Neural cell (in vitro differentiated cells): ENCODE measurements around the gene DOCK9. TPM values are rescaled to one million over a fixed set of nuclear protein-coding genes. Genes with fewer than 3 reads are reported as not detected.

Source experiments
- H2AFZ ChIP-seq: fragments of 200-600, 300-800 bp; sonication (generic), shearing (Covaris generic); 2 replicates; pipeline ENCODE4 v1.6.0; 2014; ENCODE audit warnings: low read depth, mild to moderate bottlenecking, antibody characterized with exemption, low read length, moderate library complexity
- H3F3A ChIP-seq: fragments of 200-600 bp; shearing (Covaris generic); 2 replicates; pipeline ENCODE4 v1.6.1; 2016; ENCODE audit warnings: mild to moderate bottlenecking, moderate library complexity, mixed read lengths, antibody characterized with exemption, low read length; ENCODE audit not compliant: insufficient read depth, poor library complexity, severe bottlenecking
- H3K27ac ChIP-seq: fragments of 200-600, 300-800 bp; sonication (generic), shearing (Covaris generic); 2 replicates; pipeline ENCODE4 v1.5.1; 2014; ENCODE audit warnings: mild to moderate bottlenecking, low read length, moderate library complexity
- H3K27me3 ChIP-seq: fragments of 300-800, 200-600 bp; sonication (generic), shearing (Covaris generic); 2 replicates; pipeline ENCODE4 v1.6.0; 2014; ENCODE audit warnings: mild to moderate bottlenecking, low read depth, low read length, moderate library complexity; ENCODE audit not compliant: insufficient read depth
- H3K36me3 ChIP-seq: fragments of 300-800, 200-600 bp; sonication (generic), shearing (Covaris generic); 2 replicates; pipeline ENCODE4 v1.5.1; 2014; ENCODE audit warnings: mild to moderate bottlenecking, antibody characterized with exemption, low read length, moderate library complexity; ENCODE audit not compliant: insufficient read depth
- H3K4me2 ChIP-seq: fragments of 300-800, 200-600 bp; sonication (generic), shearing (Covaris generic); 2 replicates; pipeline ENCODE4 v1.6.0; 2014; ENCODE audit warnings: mild to moderate bottlenecking, low read length
- H3K4me3 ChIP-seq: fragments of 300-800, 200-600 bp; sonication (generic), shearing (Covaris generic); 2 replicates; pipeline ENCODE4 v1.5.1; 2014; ENCODE audit warnings: mild to moderate bottlenecking, low read length, moderate library complexity
- H3K79me2 ChIP-seq: fragments of 200-600 bp; shearing (Covaris generic); replicated peaks from 2 replicates; pipeline ENCODE4 v1.6.0; 2014; ENCODE audit warnings: mild to moderate bottlenecking, low read length, moderate library complexity; ENCODE audit not compliant: insufficient read depth
- H3K9ac ChIP-seq: fragments of 300-800, 200-600 bp; sonication (generic), shearing (Covaris generic); 2 replicates; pipeline ENCODE4 v1.6.1; 2016; ENCODE audit warnings: mild to moderate bottlenecking, low read length, mixed read lengths
- H3K9me2 ChIP-seq: fragments of 200-600 bp; shearing (Covaris generic); 2 replicates; pipeline ENCODE4 v1.6.1; 2016; ENCODE audit warnings: mild to moderate bottlenecking, low read length, mixed read lengths; ENCODE audit not compliant: insufficient read depth
- H3K9me3 ChIP-seq: fragments of 200-600, 300-800 bp; sonication (generic), shearing (Covaris generic); 2 replicates; pipeline ENCODE4 v1.6.1; 2016; ENCODE audit warnings: mild to moderate bottlenecking, mixed run types, low read length, moderate library complexity, mixed read lengths
- H4K20me1 ChIP-seq: fragments of 200-600 bp; shearing (Covaris generic); 2 replicates; pipeline ENCODE4 v1.6.1; 2016; ENCODE audit warnings: mild to moderate bottlenecking, mixed run types; ENCODE audit not compliant: insufficient read depth
- CTCF ChIP-seq: fragments of 450-650 bp; IDR thresholded peaks from 2 replicates; pipeline ENCODE4 v1.5.1; 2014; ENCODE audit warnings: antibody characterized with exemption, mild to moderate bottlenecking, moderate library complexity; ENCODE audit not compliant: poor library complexity, severe bottlenecking
- EP300 ChIP-seq: fragments of 450-650 bp; conservative IDR thresholded peaks from 2 replicates; pipeline ENCODE4 v1.6.1; 2014; ENCODE audit warnings: antibody characterized with exemption, mild to moderate bottlenecking, moderate library complexity; ENCODE audit not compliant: poor library complexity, severe bottlenecking
- EZH2 ChIP-seq: fragments of 200-600, 300-800 bp; shearing (Covaris generic), sonication (generic); IDR thresholded peaks from 2 replicates; pipeline ENCODE4 v1.6.1; 2014; ENCODE audit warnings: antibody characterized with exemption, low read length, borderline replicate concordance, mild to moderate bottlenecking; ENCODE audit not compliant: insufficient read depth, poor library complexity, severe bottlenecking
- MXI1 ChIP-seq: fragments of 450-650 bp; conservative IDR thresholded peaks from 2 replicates; pipeline ENCODE4 v1.6.1; 2014; ENCODE audit warnings: antibody characterized with exemption, mild to moderate bottlenecking; ENCODE audit not compliant: poor library complexity, severe bottlenecking
- POLR2AphosphoS5 ChIP-seq: IDR thresholded peaks from 2 replicates; pipeline ENCODE4 v1.6.1; 2012
- RAD21 ChIP-seq: fragments of 450-650 bp; conservative IDR thresholded peaks from 2 replicates; pipeline ENCODE4 v1.6.1; 2014; ENCODE audit warnings: antibody characterized with exemption, mild to moderate bottlenecking, moderate library complexity
- REST ChIP-seq: IDR thresholded peaks from 2 replicates; pipeline ENCODE4 v1.6.1; 2012; ENCODE audit warnings: borderline replicate concordance
- SMC3 ChIP-seq: fragments of 450-650 bp; conservative IDR thresholded peaks from 2 replicates; pipeline ENCODE4 v1.6.1; 2014; ENCODE audit warnings: antibody characterized with exemption, mild to moderate bottlenecking, moderate library complexity; ENCODE audit not compliant: poor library complexity
- TAF1 ChIP-seq: IDR thresholded peaks from 2 replicates; pipeline ENCODE4 v1.6.1; 2012; ENCODE audit warnings: low read depth
- polyA plus RNA-seq: library from polyadenylated mRNA; depleted of rRNA; stranded (reverse); fragments of >200 nt; gene quantifications from 2 replicates; pipeline ENCODE4 v1.2.3, GENCODE V29; 2014

DOCK9 gene
- polyA plus RNA-seq, 1 donor from 2014 or later: 11.4 TPM

GRCh38 chr13:98858191-98858590 is 119.7 kb downstream of the DOCK9 start:
- H3K27ac ChIP-seq: no peak overlapping the region
- no peaks in the 10 kb centered on the region for H4K20me1 ChIP-seq
- H3F3A ChIP-seq: no peaks in the 10 kb centered on the region
- H3K4me2 ChIP-seq: no peak overlapping the region
- no peaks in the 10 kb centered on the region for H3K27me3 ChIP-seq
- no peaks in the 10 kb centered on the region for H3K36me3 ChIP-seq
- no peaks in the 10 kb centered on the region for H3K9me3 ChIP-seq
- H3K79me2 ChIP-seq: no peaks in the 10 kb centered on the region
- no peak overlapping the region for H2AFZ ChIP-seq
- H3K4me3 ChIP-seq: no peak overlapping the region
- H3K9me2 ChIP-seq: no peaks in the 10 kb centered on the region
- no peak overlapping the region for H3K9ac ChIP-seq
- no peak for TF ChIP-seq EZH2
- no peak for TF ChIP-seq RAD21
- no peak for TF ChIP-seq MXI1
- TF ChIP-seq CTCF: no peak
- TF ChIP-seq POLR2AphosphoS5: no peak
- no peak for TF ChIP-seq SMC3
- TF ChIP-seq TAF1: no peak
- no peak for TF ChIP-seq EP300
- no peak for TF ChIP-seq REST

- Histone ChIP-seq H3K27ac (no peak overlapping the region), H3K27me3 (no peaks in the 10 kb centered on the region), H3K4me2 (no peak overlapping the region), H2AFZ (no peak overlapping the region), H4K20me1 (no peaks in the 10 kb centered on the region), H3K9ac (no peak overlapping the region), H3K36me3 (no peaks in the 10 kb centered on the region), H3K9me3 (no peaks in the 10 kb centered on the region), H3K4me3 (no peak overlapping the region), H3K79me2 (no peaks in the 10 kb centered on the region), H3K9me2 (no peaks in the 10 kb centered on the region), H3F3A (no peaks in the 10 kb centered on the region)
- TF ChIP-seq REST (no peak), SMC3 (no peak), TAF1 (no peak), EZH2 (no peak), POLR2AphosphoS5 (no peak), EP300 (no peak), MXI1 (no peak), RAD21 (no peak), CTCF (no peak)
These were observed 120.9 kb downstream of the DOCK9 start for GRCh38 chr13:98856983-98857382.
